ENCODE results near the gene GET4.
"Not testable (repeated sequence)": the region's sequence is repeated elsewhere in the genome, so short reads cannot be mapped to it uniquely, and the experiment has no call there.

The GET4 gene

DNA sequence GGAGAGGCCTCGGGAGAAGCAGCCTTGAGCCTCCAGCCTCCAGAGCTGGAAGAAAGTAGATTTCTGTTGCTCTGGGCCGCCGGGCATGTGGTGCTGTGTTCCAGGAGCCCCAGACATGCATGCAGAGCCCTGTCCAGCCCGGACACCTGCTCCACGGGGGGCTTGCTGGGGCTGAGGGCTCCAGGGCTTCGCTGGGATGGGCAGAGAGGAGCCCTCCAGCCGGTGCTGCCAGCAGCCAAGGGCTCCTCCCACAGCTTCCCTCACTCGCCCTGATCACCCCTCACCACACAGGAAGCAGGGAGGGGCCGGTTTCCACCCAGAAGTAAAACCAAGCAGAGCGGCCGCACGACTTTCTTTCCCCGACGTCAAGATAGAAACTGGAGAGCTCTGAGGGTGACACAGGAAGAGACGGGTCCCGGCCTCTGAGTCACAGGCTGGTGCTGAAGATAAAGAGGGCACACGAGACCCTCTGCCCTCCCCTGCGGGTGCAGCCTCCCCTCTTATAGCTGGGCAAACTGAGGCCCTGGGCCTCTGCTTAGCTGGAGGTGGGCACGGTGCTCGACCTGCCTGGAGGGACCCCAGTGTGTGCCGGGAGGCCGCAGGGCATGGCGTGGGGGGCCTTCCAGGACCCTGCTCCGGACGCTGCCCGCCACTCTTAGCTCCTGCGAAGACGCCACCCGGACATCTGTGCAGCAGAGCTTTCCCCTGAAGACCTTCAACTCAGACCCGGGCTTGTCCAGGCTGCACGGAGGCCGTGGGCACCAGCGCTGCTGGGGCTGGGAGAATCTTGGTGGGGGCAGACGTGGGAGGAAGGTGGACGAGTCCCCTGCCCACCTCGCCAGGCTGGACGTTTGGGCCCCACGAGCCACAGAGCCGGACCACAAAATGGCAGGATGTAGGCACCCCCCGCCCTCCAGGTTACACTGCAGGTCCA is 47.0 kb downstream of the GET4 start:
- peak overlapping the region; percentile 21 for H3K4me3 ChIP-seq (ENCODE audit: low read depth, low read length)
- TF ChIP-seq, protein P1, sequence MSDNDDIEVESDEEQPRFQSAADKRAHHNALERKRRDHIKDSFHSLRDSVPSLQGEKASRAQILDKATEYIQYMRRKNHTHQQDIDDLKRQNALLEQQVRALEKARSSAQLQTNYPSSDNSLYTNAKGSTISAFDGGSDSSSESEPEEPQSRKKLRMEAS (IDR thresholded peaks at IDR 0.05; ENCODE audit: low read depth, low read length), result 0 out of 2 replicates have a peak, but pooled peaks have one; percentile 33
- no peak; the same call in 1 of the 2 replicates for TF ChIP-seq MYC (IDR thresholded peaks at IDR 0.05; ENCODE audit: low read depth, low read length)
- TF ChIP-seq, protein P2, sequence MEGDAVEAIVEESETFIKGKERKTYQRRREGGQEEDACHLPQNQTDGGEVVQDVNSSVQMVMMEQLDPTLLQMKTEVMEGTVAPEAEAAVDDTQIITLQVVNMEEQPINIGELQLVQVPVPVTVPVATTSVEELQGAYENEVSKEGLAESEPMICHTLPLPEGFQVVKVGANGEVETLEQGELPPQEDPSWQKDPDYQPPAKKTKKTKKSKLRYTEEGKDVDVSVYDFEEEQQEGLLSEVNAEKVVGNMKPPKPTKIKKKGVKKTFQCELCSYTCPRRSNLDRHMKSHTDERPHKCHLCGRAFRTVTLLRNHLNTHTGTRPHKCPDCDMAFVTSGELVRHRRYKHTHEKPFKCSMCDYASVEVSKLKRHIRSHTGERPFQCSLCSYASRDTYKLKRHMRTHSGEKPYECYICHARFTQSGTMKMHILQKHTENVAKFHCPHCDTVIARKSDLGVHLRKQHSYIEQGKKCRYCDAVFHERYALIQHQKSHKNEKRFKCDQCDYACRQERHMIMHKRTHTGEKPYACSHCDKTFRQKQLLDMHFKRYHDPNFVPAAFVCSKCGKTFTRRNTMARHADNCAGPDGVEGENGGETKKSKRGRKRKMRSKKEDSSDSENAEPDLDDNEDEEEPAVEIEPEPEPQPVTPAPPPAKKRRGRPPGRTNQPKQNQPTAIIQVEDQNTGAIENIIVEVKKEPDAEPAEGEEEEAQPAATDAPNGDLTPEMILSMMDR (IDR thresholded peaks at IDR 0.05; ENCODE audit: low read depth, low read length), result no peak
- TF ChIP-seq POLR2A (IDR thresholded peaks at IDR 0.05; ENCODE audit: extremely low read depth, insufficient read length), result peak; percentile 11
- peak; percentile 97 for DNase-seq (ENCODE audit: low read depth)

DNA sequence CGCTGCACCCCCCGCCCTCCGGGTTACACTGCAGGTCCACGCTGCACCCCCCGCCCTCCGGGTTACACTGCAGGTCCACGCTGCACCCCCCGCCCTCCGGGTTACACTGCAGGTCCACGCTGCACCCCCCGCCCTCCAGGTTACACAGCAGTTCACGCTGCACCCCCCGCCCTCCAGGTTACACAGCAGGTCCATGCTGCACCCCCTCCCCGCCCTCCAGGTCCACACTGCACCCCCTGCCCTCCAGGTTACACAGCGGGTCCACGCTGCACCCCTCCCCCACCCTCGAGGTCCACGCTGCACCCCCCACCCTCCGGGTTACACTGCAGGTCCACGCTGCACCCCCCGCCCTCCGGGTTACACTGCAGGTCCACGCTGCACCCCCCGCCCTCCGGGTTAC is 47.7 kb downstream of the GET4 start:
- not testable (repeated sequence) for H3K4me3 ChIP-seq (ENCODE audit: low read depth, low read length)

DNA sequence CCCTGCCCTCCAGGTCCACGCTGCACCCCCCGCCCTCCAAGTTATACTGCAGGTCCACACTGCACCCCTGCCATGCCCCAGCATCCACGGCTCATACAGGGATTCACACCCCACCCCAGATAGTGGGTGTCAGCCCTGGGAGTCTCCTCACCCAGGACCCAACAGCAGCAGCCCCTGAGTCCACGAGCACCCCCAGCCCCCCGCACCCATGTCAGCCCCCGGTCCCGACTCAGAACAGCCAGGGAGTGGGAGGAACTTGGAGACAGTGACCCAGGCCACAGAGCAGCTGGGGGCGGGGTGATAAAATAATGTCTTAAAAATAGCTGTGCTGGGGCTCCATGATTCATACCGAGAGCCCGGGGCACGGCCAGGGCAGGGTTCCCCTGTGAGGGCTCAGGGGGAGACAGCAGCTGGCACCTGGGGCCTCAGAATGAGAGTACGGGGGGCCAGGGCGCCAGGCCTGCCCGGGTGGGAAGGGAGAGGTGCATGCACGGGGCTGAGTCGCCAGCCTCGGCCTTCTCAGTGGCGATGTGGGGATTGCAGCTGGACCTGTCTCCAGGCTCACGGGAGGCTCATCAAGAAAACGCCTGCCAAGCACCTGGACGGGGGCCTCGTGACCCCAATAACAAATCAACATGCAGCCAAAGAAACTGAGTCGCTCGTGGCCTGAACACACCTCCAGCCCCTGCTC is 48.3 kb downstream of the GET4 start:
- TF ChIP-seq, protein P1 (IDR thresholded peaks at IDR 0.05; ENCODE audit: low read depth, low read length), result no peak
- TF ChIP-seq MYC (IDR thresholded peaks at IDR 0.05; ENCODE audit: low read depth, low read length) (no peak), POLR2A (IDR thresholded peaks at IDR 0.05; ENCODE audit: extremely low read depth, insufficient read length) (no peak)
- TF ChIP-seq, protein P2 (IDR thresholded peaks at IDR 0.05; ENCODE audit: low read depth, low read length), result no peak
- peak; percentile 76 for DNase-seq (ENCODE audit: low read depth)
- H3K4me3 ChIP-seq (ENCODE audit: low read depth, low read length), result no peak overlapping the region

More for the DNA sequence above, 47.7 kb downstream of the GET4 start:
- not testable (repeated sequence) for DNase-seq (ENCODE audit: low read depth)

DNA sequence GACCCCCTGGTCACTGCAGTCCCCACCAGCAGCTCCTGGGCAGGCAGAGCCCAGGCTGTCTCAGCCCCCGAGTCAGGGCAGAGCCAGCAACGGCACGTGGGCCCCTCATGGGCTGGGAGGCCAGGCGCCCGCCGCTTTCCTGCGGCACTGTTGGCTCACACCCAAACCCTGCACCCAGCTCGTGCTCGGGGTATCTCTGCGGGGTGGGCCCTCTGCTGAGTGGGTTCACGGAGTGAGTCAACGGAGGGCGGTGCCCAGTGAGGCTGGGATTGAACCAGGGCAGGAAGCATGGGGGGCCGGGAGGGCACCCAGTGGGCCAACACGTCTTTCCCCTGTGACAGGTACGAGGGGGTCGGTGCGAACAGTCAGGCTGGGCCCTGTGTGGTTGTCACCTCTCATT is 49.2 kb downstream of the GET4 start:
- TF ChIP-seq, protein P1 (IDR thresholded peaks at IDR 0.05; ENCODE audit: low read depth, low read length), result no peak
- no peak for TF ChIP-seq MYC (IDR thresholded peaks at IDR 0.05; ENCODE audit: low read depth, low read length)
- TF ChIP-seq, protein P2 (IDR thresholded peaks at IDR 0.05; ENCODE audit: low read depth, low read length), result no peak
- no peak for TF ChIP-seq POLR2A (IDR thresholded peaks at IDR 0.05; ENCODE audit: extremely low read depth, insufficient read length)
- no peak overlapping the region for H3K4me3 ChIP-seq (ENCODE audit: low read depth, low read length)
- no peak for DNase-seq (ENCODE audit: low read depth)

DNA sequence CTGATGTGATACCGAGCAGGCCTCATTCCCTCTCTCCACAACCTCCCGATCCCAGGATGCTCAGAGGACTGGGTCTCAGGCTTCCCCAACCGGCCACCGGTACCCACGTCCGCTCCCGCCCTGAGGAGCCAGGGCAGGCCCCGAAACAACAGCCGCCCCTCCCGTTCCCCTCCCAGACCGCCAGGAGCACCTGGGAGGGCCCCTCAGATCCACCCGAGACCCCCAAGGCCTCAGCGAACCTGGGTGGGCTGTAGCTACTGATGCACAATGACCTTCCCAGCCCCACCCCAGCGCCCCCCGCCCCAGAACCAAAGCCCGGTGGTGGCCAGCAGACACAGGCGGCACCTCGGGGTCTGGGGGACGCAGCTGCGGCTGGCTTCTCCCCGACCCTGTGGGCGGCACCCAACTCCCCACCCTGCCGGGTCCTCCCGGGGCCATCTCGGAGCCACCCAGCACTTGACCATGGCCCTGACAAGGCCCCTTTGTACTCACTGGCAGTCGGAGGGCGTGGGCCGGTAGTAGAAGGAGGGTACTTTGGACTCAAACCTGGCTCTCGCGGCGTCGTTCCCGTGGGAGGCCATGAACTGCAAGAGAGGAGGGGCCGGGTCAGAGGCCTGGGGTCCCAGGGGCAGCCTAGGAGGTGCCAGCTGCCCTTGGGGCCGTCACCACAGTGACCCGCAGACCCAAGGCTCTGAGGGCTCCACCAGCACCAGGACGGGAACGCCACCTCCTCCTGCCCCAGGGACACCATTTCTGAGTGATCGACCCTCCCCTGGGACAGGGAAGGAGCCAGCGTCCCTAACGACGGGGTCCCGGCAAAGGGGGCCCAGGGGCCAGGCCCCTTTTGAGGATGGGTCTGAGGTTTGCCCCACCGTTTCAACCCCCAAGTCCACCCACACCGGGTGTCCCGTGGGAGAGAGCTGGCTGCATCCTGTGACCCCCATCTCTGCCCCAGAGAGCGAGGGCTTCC is 50.0 kb downstream of the GET4 start:
- H3K4me3 ChIP-seq (ENCODE audit: low read depth, low read length), result no peak overlapping the region
- DNase-seq (ENCODE audit: low read depth), result no peak
- TF ChIP-seq, protein P2 (IDR thresholded peaks at IDR 0.05; ENCODE audit: low read depth, low read length), result no peak
- TF ChIP-seq, protein P1 (IDR thresholded peaks at IDR 0.05; ENCODE audit: low read depth, low read length), result no peak
- TF ChIP-seq MYC (IDR thresholded peaks at IDR 0.05; ENCODE audit: low read depth, low read length) (no peak), POLR2A (IDR thresholded peaks at IDR 0.05; ENCODE audit: extremely low read depth, insufficient read length) (no peak)
